NCI-H2107 treated with DMSO at 0.1 percent for 48 hours (cell line): ENCODE measurements around the gene HSPBAP1.

ENCODE experiments used
- DNase-seq: peaks from one replicate; lab custom pipeline; 2025; ENCODE audit not compliant: unreplicated experiment; lab: John Stamatoyannopoulos, UW

The HSPBAP1 gene, protein sequence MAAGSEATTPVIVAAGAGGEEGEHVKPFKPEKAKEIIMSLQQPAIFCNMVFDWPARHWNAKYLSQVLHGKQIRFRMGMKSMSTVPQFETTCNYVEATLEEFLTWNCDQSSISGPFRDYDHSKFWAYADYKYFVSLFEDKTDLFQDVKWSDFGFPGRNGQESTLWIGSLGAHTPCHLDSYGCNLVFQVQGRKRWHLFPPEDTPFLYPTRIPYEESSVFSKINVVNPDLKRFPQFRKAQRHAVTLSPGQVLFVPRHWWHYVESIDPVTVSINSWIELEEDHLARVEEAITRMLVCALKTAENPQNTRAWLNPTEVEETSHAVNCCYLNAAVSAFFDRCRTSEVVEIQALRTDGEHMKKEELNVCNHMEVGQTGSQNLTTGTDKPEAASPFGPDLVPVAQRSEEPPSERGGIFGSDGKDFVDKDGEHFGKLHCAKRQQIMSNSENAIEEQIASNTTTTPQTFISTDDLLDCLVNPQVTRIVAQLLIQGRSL

DNA sequence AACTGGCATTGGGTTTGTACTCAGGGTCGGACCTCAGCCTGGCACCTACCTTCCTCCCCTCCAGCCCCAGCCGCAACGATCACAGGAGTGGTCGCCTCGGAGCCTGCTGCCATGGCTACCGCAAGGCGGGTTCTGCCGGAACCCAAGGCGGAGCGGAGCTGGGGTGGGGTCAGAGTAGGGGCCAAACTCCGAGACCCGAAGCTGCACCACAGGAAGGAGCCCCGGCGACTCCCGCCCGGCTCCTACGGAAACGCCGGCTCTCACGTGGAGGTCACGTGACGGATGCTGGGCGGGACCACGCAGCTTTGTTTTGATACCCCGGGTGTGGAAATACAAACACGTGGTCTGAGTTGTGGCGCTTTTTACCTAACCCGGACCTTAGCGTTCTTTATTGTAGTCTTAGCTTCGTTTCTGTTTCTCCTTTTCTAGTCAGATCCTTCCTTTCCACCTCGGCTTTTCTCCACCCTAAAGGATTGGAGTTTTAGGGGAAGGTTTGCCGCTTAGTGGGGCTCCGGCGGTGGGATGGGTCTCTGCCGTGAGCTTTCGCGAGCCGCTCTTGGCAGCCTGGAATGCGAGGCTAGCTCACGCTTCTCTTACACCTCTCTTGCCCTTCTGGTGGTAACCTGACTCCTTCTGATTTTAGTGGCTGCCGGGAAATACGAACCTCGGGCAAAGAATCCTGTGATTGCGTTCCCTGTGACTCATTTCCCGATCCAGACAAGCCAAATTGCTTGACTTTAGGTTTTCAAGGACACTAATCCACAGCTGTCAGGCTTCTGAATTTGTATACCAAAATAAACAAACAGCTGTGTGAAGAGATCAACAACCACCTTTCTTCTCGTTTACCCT is at the start of gene HSPBAP1:
Gene HSPBAP1, minus strand, starts transcription at position 264 of the 849 bp plus-strand sequence. Its CDS starts 151 bp downstream, at position 113.
- no peak for DNase-seq

DNA sequence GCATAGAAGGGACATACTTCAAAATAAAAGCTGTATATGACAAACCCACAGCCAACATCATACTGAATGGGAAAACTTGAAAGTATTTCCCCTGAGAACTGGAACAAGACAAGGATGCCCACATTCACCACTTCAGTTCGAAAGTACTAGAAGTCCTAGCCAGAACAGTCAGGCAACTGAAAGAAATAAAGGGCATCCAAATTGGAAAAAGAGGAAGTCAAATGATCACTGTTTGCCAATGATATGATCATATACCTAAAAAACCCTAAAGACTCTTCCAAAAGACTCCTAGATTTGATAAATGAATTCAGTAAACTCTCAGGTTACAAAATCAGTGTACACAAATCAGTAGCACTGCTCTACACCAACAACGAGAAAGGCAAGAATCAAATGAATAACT is 42.0 kb upstream of the HSPBAP1 start:
- no peak for DNase-seq

DNA sequence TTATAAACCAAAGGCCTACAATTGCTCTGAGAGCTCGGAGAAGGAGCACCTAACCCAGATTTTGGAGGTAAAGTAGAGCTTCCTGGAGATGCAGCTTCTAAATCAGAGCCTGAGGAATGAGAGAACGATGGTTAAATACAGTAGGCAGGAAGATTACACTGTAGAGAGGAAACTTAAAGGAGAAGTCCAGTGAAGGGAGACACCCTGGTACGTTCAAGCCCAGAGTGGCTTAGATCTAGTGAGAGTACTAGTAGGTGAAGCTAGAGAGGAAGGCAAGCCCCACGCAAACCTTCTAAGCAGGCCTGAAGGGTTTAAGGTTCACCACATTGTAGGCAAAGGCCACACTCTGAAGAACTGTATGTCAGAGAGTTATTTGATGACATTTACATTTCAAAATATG is 34.6 kb upstream of the HSPBAP1 start:
- DNase-seq: no peak

DNA sequence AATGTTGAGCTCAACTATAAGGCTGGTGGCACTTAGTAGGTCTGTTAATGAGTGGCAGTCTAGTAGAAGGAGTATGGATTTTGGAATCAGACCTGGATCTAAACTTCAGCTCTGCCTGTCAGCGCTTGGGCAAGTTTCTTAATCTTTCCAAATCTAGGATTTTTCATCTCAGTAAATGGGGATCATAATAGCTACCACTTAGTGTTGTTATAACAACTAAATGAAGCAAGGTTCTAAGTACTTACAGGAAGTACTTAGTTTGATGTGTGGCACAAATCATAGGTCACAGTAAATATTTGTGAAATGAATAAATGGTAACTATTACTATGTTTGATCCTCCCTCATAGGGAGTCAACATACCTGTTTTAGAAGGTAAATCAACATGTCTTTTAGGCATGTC is 32.6 kb upstream of the HSPBAP1 start:
- DNase-seq: no peak

DNA sequence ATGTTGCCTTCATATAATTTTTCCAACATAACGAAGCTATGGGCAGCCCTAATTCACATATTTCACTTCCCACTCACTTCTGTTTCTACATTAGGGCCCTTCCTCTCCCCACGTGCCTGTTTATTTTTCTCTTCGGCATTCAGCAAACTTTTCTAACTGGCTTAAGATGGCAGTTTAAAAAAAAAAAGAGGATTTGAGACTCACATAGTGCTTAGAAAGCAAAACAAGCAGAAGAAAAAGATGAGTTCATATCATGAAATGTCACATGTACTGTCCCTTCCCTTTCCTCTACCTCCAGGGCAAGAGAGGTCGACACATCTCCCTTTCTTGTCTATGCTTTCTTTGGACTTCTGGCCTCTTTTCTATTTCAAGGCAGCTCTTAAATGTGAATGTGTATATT is 31.8 kb upstream of the HSPBAP1 start:
- no peak for DNase-seq

DNA sequence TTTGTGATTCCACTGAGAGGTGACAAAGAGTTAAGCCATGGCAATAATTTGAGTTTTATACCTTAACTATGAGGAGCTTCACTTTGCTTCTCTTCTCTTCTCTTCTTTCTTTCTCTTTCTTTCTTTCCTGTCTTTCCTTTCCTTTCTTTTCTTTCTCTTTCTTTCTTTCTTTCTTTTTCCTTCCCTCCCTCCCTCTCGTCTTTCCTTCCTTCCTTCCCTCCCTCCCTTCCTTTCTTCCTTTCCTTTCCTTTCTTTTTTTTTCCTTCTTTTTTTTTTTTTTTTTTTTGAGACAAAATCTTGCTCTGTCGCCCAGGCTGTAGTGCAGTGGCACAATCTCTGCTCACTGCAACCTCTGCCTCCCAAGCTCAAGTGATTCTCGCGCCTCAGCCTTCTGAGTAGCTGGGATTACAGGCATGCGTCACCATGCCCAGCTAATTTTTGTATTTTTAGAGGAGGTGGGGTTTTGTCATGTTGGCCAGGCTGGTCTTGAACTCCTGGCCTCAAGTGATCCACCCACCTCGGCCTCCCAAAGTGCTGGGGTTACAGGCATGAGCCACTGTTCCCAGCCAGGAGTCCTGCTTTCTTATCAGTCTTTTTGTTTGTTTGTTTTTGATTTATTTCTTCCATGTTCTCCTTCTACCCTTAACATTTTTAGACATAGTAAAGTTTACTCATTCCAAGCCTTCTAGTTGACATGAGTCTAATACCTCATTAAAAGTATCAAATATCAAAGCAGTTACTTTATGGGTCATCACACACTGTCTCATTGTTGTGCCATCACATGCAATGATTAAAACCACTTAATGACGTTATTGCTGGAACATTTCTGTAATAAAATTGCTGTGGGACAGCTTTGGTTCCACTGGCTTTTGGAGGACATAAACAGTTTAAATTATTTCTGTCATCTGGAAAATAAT is 31.1 kb upstream of the HSPBAP1 start:
- no peak for DNase-seq

DNA sequence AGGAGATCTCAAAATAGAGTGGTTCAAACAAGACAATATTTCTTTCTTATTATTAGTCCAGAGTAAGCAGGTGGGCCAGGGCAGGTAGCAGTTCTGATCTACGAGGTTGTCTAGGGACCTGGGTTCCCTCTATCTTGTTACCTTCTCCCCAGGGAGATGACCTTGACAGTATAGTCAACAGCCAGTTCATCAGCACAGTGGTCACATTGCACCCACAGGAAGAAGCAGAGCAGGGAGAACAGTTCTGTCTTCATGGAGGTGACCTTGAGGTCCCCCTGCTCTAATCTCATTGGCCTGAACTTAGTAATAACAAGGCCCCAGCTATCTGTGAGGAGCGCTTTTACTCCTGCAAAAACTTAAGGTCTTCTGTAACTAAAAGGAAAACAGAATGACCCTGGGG is 23.0 kb upstream of the HSPBAP1 start:
- no peak for DNase-seq

DNA sequence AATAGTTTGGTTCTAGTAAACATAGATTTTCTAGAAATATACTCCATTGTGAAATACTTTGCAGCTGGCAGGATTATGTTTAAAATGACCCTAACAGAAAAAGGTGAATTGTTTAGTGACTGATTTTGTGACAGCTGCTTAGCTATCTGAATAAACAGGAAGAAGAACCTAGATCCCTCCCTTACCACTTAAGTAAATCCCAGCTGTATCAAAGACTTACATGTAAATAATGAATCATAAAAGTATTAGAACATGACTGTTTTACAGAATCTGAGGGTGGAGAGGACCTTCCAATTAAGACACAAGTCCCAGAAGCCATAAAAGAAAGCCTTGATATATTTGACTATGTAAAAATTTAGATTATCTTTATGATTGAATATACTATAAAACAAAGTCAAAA is 17.1 kb upstream of the HSPBAP1 start:
- no peak for DNase-seq

DNA sequence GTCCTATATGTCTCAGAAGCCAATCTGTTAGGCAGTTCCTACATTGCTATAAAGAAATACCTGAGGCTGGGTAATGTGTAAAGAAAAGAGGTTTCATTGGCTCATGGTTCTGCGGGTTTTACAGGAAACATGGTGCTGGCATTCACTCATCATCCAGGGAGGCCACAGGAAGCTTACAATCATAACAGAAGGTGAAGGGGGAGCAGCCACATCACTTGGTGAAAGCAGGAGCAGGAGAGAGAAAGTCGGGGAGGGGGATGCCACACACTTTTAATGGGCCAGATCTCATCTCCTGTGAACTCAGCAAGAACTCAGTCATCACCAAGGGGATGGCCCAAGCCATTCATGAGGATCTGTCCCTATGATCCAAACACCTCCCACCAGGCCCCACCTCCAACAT is 10.3 kb upstream of the HSPBAP1 start:
- no peak for DNase-seq

DNA sequence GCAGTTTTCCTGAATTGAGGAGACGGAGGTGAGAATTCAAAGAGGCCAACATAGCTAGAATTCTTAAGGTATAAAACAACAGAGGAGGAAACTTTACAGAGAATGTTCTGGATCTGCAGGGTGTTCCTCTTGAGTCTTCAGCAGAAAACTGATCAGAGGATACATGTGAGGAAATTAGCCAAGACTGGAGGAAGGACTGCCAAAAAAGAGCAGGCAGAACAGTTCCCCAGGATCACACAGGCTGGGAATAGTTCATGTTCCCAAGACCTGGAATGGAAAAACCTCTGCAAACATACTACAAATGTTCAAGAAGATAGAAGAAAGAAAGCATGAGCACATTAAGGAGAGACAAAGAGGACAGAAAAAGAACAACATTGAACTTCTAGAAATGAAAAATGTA is 8.7 kb upstream of the HSPBAP1 start:
- no peak for DNase-seq

DNA sequence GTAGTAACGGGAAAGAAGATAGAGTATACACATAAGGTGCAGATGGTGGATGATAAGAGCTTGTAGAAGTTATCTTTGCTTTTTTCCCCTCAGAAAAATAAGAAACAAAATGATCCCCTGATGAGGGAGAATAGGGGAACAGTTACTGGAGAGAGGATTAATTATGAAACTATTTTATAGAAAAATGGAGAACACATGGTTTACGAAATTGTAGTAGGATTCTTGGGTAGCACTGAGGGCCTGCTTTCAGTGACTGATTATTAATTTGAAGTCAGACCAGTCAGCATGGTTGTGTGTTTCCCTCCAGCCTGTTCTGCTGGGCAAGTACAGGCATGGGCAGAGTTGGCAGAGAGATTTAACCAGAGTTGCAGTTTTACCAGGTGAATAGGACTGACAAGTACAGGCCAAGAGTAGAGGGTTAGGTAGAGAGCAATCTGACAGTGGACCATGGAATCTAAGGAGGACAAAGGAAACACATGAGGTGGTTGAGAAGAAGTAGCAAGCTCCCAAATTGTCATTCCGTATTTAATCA is 7.1 kb upstream of the HSPBAP1 start:
- DNase-seq: no peak

DNA sequence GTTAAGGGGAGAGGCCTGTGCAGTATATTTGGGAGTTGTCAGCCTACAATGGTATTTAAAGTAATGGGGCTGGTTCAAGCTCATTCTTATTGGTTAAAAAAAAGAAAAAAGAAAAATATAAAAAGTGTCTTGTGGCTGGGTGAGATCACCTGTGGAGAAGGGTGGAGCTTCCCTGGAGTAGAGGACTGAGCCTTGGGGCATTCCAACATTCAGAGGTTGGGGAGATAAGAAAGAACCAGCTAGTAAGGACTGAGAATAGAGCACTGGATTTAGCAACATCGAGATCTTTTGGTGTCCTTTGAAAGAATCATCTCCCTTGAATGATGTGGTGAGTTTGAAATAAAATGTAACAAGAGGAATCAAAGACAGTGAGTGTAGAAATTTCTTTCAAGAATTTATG is 6.4 kb upstream of the HSPBAP1 start:
- no peak for DNase-seq

DNA sequence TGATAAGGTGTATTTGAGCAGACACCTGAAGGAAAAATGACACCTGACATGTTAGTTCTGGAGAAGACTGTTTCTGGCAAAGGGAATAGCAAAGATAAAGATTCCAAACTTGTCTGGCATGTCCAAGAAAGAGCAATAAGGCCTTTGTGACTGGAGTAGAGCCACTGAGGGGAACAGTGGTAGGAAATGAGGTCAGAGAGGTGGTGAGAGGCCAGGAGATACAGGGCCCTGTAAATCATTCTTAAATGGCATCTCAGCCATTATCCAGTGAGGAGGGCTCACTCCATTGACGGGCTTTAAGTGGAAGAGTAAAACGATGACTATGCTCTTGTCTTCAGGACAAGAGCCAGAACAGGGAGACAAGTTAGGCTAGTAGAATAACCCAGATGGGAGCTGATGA is 5.7 kb upstream of the HSPBAP1 start:
- DNase-seq: no peak

DNA sequence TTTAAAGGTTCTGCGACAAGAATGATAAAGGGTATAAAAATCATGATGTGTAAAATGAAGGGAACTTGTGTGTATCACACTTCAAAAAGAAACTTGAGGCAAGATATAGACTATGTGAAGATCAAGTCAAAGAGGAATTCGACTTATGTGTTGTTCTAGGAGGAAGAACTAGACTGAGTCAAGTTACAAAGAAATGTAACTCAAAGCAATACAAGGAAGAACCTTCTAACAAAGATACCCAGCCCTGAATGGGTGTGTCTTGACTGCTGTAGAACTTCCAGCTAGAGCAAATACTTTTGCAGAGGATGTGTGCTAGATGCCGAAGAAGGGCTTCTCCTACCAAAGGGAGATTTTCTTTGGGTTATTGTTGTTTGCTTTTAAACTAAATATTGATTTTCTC is 3.7 kb upstream of the HSPBAP1 start:
- DNase-seq: no peak

DNA sequence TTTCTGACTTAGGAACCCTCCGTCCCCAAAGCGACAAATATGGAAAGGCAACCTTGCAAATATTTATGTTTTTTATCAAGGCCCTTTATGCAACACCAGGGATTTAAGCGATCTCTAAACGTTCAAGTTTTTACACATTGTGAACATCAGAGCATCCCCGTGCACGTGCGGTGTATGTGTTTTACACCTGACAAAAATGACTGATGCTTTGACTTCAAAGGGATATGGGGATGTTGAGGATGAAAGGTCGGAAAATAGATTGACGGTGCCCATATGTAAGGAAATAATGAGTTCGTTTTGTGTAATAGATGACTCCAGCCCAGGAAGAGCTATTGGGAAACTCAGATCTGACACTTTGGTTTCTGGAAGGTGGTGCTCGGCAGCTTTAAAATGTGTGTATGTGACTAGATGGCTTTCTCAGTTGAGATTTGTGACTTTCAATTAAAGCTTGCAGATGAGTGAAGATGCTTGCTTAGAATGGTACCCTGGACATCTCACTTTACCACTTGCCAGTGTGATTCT is 2.1 kb upstream of the HSPBAP1 start:
- DNase-seq: no peak

DNA sequence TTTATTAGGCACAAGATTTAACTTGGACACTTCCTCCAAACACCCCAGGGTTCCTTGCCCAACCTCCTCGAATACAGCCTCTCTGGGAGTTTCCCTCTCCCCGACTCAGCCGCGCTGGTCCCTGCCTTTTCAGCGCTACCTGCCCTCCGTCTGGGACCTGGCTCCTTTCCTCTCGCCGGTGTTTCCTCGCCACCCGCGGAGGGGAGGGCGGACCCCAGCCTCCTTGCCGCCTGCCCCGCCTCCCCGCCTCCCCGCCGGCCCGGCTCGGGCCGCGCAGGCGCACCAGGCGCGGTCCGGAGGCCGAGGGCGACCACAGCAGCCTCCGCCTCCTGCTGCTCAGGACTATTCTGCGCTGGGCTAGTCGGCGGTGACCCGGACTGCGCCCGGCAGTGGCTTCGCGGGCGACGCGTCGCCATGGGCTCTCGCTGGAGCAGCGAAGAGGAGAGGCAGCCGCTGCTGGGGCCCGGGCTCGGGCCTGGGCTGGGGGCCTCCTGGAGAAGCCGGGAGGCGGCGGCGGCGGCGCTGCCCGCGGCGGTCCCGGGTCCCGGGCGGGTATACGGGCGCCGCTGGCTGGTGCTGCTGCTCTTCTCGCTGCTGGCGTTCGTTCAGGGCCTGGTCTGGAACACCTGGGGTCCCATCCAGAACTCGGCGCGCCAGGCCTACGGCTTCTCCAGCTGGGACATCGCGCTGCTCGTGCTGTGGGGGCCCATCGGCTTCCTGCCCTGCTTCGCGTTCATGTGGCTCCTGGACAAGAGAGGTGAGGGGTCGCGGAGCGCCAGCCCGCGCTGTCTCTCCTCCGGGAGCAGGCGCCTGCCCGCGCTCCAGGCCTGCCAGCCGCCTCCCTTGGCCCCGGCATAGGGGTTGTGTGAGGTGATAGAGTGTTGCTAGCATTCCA is 1.4 kb upstream of the HSPBAP1 start, which contains the start of gene SLC49A4:
Gene SLC49A4, plus strand, starts transcription at position 291 of the 895 bp plus-strand sequence. Its CDS starts 124 bp downstream, at position 415.
- DNase-seq: no peak

DNA sequence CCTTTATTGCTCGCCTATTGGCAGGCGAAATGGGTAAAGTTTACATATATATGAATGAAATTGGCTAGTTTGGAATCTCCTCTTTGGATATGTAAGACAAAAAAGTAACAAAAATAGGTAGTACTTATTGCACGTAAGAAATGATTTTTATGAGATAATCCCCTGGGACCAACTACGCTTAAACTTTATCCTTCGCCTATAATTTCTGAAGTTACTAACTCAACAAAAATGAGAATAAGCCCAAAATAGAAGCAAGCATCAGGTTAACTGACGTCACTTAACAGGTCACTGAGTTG is 800 bp upstream of the HSPBAP1 start:
- no peak for DNase-seq

DNA sequence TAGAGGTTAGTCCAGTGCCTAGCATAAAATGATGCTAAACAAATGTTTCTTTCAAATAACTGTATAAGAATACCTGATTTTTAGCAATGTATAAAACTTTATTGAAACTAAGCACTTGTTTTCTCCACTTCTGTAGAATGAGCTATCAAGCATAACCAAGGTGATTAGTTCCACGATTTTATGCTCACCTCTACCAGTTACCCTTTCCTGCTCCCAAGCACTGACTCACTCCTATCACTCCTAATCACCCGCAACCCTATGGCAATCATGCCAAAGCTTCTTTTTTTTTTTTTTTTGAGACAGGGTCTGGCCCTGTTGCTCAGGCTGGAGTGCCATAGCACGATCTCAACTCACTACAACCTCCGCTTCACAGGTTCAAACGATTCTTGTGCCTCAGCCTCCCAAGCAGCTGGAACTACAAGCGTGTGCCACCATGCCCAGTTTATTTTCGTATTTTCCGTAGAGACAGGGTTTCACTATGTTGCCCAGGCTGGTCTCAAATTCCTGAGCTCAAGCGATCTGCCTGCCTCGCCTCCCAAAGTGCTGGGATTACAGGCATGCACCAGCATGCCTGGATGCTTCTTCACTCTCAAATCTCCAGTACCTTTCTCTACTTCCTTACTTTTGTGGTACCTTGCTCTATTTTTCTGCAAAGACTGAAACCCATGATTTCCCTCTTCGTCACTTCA is 3.9 kb downstream of the HSPBAP1 start:
- no peak for DNase-seq

DNA sequence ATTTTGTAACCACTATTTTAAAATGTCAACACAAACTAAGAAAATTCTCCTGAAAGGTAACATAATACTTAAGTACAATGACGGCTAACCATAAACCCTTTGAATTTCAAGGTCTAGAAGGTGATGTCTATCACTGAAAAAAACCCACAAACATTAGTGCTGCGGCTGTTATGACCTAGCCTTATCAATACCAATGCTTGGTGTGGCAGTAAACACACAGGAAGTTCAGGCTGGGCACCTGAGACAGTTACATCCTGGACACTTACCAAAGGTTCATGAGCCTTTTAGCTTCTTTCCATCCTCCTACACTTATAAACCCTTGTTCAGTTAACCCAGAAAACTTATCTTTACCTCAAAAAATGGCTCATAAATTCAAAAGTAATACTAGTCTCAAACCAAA is 5.8 kb downstream of the HSPBAP1 start:
- DNase-seq: no peak
